WTC11 (cell line): ENCODE results near the gene KIAA1755. TPM values are rescaled to one million over a fixed set of nuclear protein-coding genes. Genes with fewer than 3 reads are reported as not detected.

Source experiments
- ATAC-seq: fragments of 200-7000 bp; cut with Tn5 transposase; 2 replicates; pipeline ENCODE4 v1.10.0; 2021; ENCODE audit warnings: mild to moderate bottlenecking, moderate library complexity
- CTCF ChIA-PET: fragments of 300-600 bp; sonication (Branson Sonifier 250); formaldehyde crosslinking; loops from one replicate; lab custom pipeline; 2021; ENCODE audit warnings: antibody characterized with exemption; lab: Charles Lee
- POLR2A ChIA-PET: fragments of 350-600 bp; sonication (Branson Sonifier 250); formaldehyde crosslinking; loops from one replicate; lab custom pipeline; 2021; ENCODE audit warnings: antibody characterized with exemption; lab: Charles Lee
- DNase-seq: peaks from one replicate; pipeline ENCODE4 v3.0.0; 2021; ENCODE audit warnings: low spot score
- H3K27ac Mint-ChIP-seq: 2 replicates; pipeline ENCODE4 v1.8.0; 2021; ENCODE audit warnings: mixed read lengths
- H3K27me3 Mint-ChIP-seq: 2 replicates; pipeline ENCODE4 v1.8.0; 2021; ENCODE audit warnings: low read depth, mild to moderate bottlenecking, moderate library complexity, mixed read lengths
- H3K36me3 Mint-ChIP-seq: 2 replicates; pipeline ENCODE4 v1.8.0; 2021; ENCODE audit warnings: mixed read lengths
- H3K4me1 Mint-ChIP-seq: 2 replicates; pipeline ENCODE4 v1.8.0; 2022; ENCODE audit warnings: mixed read lengths
- H3K4me3 Mint-ChIP-seq: 2 replicates; pipeline ENCODE4 v1.8.0; 2021; ENCODE audit warnings: mild to moderate bottlenecking, moderate library complexity, mixed read lengths
- H3K9me3 Mint-ChIP-seq: 2 replicates; pipeline ENCODE4 v1.8.0; 2021; ENCODE audit warnings: mixed read lengths
- GABPB1 ChIP-seq: sonication (generic); formaldehyde crosslinking; IDR thresholded peaks from 2 replicates; pipeline ENCODE4 v1.8.1; 2023; ENCODE audit warnings: mild to moderate bottlenecking, missing genetic modification reagents
- JAZF1 ChIP-seq: fragments of 250-450 bp; sonication (Bioruptor Pico); IDR thresholded peaks from 2 replicates; pipeline ENCODE4 v1.9.0; 2021; ENCODE audit warnings: moderate library complexity, mild to moderate bottlenecking, inconsistent platforms
- MXD4 ChIP-seq: fragments of 250-450 bp; sonication (Bioruptor Pico); IDR thresholded peaks from 2 replicates; pipeline ENCODE4 v1.8.0; 2021; ENCODE audit warnings: mild to moderate bottlenecking, moderate library complexity, borderline replicate concordance
- NFYB ChIP-seq: sonication (generic); formaldehyde crosslinking; conservative IDR thresholded peaks from 2 replicates; pipeline ENCODE4 v1.8.0; 2022; ENCODE audit warnings: low read depth, missing genetic modification reagents
- NR1H2 ChIP-seq: sonication (generic); formaldehyde crosslinking; IDR thresholded peaks from 2 replicates; pipeline ENCODE4 v1.9.0; 2021; ENCODE audit warnings: mild to moderate bottlenecking, moderate library complexity, missing genetic modification reagents
- SP1 ChIP-seq: sonication (generic); formaldehyde crosslinking; conservative IDR thresholded peaks from 2 replicates; pipeline ENCODE4 v1.8.1; 2022; ENCODE audit warnings: missing genetic modification reagents
- TEAD4 ChIP-seq: sonication (generic); formaldehyde crosslinking; IDR thresholded peaks from 2 replicates; pipeline ENCODE4 v1.8.0; 2022; ENCODE audit warnings: mild to moderate bottlenecking, missing genetic modification reagents
- ZNF396 ChIP-seq: fragments of 250-450 bp; sonication (Bioruptor Pico); IDR thresholded peaks from 2 replicates; pipeline ENCODE4 v1.8.0; 2021; ENCODE audit warnings: mild to moderate bottlenecking, moderate library complexity, borderline replicate concordance
- ZNF423 ChIP-seq: fragments of 250-450 bp; sonication (Bioruptor Pico); IDR thresholded peaks from 2 replicates; pipeline ENCODE4 v2.1.2; 2022; ENCODE audit warnings: mild to moderate bottlenecking, moderate library complexity
- total RNA-seq: library from RNA; stranded (reverse); gene quantifications from 3 replicates; pipeline ENCODE4 v1.2.3, GENCODE V29; 2021
- TF ChIP-seq, protein P1 (sequence below): sonication (generic); formaldehyde crosslinking; IDR thresholded peaks from 2 replicates; pipeline ENCODE4 v1.8.1; 2022; ENCODE audit warnings: mild to moderate bottlenecking, missing genetic modification reagents, moderate library complexity, borderline replicate concordance
- TF ChIP-seq, protein P2 (sequence below): sonication (generic); formaldehyde crosslinking; IDR thresholded peaks from 2 replicates; pipeline ENCODE4 v1.8.1; 2023; ENCODE audit warnings: mild to moderate bottlenecking, missing genetic modification reagents, moderate library complexity
- TF ChIP-seq, protein P3 (sequence below): sonication (generic); formaldehyde crosslinking; IDR thresholded peaks from 2 replicates; pipeline ENCODE4 v1.8.0; 2022; ENCODE audit warnings: mild to moderate bottlenecking, missing genetic modification reagents
- TF ChIP-seq, protein P4 (sequence below): fragments of 250-450 bp; sonication (Bioruptor Pico); IDR thresholded peaks from 2 replicates; pipeline ENCODE4 v1.9.0; 2021; ENCODE audit warnings: moderate library complexity, mild to moderate bottlenecking, inconsistent platforms, borderline replicate concordance
- TF ChIP-seq, protein P5 (sequence below): sonication (generic); formaldehyde crosslinking; conservative IDR thresholded peaks from 2 replicates; pipeline ENCODE4 v1.8.1; 2022; ENCODE audit warnings: mild to moderate bottlenecking, missing genetic modification reagents
- TF ChIP-seq, protein P6 (sequence below): fragments of 200-600 bp; IDR thresholded peaks from 2 replicates; pipeline ENCODE4 v1.8.0; 2022; ENCODE audit warnings: antibody characterized with exemption
- TF ChIP-seq, protein P7 (sequence below): sonication (generic); formaldehyde crosslinking; IDR thresholded peaks from 2 replicates; pipeline ENCODE4 v1.8.1; 2022; ENCODE audit warnings: mild to moderate bottlenecking, moderate library complexity, missing genetic modification reagents
- TF ChIP-seq, protein P8 (sequence below): sonication (generic); formaldehyde crosslinking; IDR thresholded peaks from 2 replicates; pipeline ENCODE4 v1.8.1; 2023; ENCODE audit warnings: mild to moderate bottlenecking, missing genetic modification reagents

The KIAA1755 gene
- total RNA-seq, 1 experiment from 2014 or later: 0.50 TPM

DNA sequence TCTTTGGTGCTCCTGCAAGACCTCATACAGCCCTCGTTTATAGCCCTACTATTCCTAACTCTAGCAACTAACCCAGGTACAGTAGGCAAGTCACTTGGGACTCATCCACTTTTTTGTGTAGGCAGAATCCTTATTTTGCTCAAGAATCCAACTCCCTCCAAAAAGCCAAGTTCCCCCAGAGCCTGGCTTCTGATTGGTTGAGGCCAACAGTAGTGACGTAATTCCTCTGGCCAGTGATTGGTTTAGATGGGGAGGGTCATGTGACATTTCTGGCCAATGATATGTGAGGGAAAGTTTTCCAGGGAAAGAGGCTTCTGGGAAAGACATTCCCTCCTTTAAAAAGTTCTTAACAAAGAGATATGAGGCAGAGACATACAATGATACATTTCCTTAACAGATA lies 32.1 kb downstream of the KIAA1755 start:
- ATAC-seq: no peak
- ChIA-PET POLR2A (no interaction called here), CTCF (interaction anchor here (1.5 kb wide), 1 partner anchor 15 kb away, joined by 5 read pairs; no protein-coding TSS in a partner anchor)
- Mint-ChIP-seq H3K36me3 (no peaks in the 10 kb centered on the region), H3K4me3 (no peak overlapping the region), H3K27me3 (no peaks in the 10 kb centered on the region), H3K27ac (no peak overlapping the region), H3K9me3 (peaks cover 4% of the 10 kb centered on the region), H3K4me1 (0 out of 2 replicates have a peak, but pooled peaks cover 3% of the 10 kb centered on the region)
- no peak for DNase-seq
- TF ChIP-seq, protein P1, sequence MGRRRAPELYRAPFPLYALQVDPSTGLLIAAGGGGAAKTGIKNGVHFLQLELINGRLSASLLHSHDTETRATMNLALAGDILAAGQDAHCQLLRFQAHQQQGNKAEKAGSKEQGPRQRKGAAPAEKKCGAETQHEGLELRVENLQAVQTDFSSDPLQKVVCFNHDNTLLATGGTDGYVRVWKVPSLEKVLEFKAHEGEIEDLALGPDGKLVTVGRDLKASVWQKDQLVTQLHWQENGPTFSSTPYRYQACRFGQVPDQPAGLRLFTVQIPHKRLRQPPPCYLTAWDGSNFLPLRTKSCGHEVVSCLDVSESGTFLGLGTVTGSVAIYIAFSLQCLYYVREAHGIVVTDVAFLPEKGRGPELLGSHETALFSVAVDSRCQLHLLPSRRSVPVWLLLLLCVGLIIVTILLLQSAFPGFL (CRISPR knock-in tag): no peak
- TF ChIP-seq, protein P2, sequence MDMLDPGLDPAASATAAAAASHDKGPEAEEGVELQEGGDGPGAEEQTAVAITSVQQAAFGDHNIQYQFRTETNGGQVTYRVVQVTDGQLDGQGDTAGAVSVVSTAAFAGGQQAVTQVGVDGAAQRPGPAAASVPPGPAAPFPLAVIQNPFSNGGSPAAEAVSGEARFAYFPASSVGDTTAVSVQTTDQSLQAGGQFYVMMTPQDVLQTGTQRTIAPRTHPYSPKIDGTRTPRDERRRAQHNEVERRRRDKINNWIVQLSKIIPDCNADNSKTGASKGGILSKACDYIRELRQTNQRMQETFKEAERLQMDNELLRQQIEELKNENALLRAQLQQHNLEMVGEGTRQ: peak; percentile 59
- TF ChIP-seq JAZF1 (no peak), SP1 (CRISPR knock-in tag) (no peak), ZNF396 (CRISPR knock-in tag) (no peak), NFYB (CRISPR knock-in tag) (peak; percentile 72), TEAD4 (CRISPR knock-in tag) (no peak), NR1H2 (CRISPR knock-in tag) (no peak)
- TF ChIP-seq, protein P3, sequence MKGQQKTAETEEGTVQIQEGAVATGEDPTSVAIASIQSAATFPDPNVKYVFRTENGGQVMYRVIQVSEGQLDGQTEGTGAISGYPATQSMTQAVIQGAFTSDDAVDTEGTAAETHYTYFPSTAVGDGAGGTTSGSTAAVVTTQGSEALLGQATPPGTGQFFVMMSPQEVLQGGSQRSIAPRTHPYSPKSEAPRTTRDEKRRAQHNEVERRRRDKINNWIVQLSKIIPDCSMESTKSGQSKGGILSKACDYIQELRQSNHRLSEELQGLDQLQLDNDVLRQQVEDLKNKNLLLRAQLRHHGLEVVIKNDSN (CRISPR knock-in tag): peak; percentile 45; the same call in 1 of the 2 replicates
- TF ChIP-seq, protein P4, sequence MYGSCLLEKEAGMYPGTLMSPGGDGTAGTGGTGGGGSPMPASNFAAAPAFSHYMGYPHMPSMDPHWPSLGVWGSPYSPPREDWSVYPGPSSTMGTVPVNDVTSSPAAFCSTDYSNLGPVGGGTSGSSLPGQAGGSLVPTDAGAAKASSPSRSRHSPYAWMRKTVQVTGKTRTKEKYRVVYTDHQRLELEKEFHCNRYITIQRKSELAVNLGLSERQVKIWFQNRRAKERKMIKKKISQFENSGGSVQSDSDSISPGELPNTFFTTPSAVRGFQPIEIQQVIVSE (CRISPR knock-in tag): no peak
- TF ChIP-seq, protein P5, sequence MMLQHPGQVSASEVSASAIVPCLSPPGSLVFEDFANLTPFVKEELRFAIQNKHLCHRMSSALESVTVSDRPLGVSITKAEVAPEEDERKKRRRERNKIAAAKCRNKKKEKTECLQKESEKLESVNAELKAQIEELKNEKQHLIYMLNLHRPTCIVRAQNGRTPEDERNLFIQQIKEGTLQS (CRISPR knock-in tag): no peak

DNA sequence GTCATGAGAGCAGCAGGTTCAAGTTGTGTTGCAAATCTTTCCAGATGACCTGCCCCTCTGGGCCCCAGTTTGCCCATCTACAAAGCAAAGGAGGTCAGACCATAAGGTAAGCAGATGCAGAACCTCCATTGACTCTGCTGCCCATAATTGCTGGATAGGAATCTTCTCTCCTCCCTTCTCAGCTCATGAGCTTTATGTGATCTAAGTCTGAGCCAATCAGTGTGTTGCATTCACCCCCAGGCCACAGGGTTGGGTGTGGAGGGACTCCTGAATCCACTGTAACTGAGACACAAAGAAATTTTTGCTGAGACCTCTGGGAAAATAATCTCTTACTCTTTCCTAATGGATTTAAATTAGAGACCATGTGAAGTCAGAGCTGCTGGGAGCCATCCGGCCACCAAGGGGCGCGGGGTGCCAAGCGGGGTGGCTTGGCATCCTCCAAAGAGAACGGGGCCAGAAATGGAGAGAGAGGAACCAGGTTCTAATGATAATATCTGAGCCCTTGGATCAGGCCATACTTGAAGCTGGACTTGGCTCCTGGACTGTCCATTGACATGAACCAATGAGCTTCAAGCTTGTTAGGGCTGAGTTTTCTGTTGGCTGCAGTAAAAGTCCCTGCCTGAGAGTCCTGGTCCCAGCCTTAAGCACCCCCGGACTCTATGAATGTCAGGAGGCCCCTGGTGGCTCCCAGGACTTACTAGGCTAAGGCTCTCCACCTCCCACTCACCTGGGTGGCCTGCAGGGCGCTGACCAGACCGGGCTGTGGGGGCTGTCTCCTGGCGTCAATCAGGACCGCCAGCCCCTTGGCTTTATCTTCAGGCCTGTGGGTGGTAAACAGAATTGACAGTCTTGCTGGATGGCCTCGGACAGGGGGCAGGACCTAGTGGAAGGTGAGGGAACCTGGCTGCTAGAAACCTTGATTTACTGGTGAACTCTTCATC lies 32.8 kb downstream of the KIAA1755 start:
- ChIA-PET POLR2A (no interaction called here), CTCF (interaction anchor here (0.9 to 3.9 kb wide), 5 partner anchors 15 to 170 kb away, joined by 3 to 15 read pairs (median 5); no protein-coding TSS in a partner anchor)
- Mint-ChIP-seq H3K27ac (no peak overlapping the region), H3K4me3 (no peak overlapping the region), H3K27me3 (no peaks in the 10 kb centered on the region), H3K4me1 (0 out of 2 replicates have a peak, but pooled peaks cover 3% of the 10 kb centered on the region), H3K9me3 (peaks cover 4% of the 10 kb centered on the region), H3K36me3 (no peaks in the 10 kb centered on the region)
- TF ChIP-seq, protein P6, sequence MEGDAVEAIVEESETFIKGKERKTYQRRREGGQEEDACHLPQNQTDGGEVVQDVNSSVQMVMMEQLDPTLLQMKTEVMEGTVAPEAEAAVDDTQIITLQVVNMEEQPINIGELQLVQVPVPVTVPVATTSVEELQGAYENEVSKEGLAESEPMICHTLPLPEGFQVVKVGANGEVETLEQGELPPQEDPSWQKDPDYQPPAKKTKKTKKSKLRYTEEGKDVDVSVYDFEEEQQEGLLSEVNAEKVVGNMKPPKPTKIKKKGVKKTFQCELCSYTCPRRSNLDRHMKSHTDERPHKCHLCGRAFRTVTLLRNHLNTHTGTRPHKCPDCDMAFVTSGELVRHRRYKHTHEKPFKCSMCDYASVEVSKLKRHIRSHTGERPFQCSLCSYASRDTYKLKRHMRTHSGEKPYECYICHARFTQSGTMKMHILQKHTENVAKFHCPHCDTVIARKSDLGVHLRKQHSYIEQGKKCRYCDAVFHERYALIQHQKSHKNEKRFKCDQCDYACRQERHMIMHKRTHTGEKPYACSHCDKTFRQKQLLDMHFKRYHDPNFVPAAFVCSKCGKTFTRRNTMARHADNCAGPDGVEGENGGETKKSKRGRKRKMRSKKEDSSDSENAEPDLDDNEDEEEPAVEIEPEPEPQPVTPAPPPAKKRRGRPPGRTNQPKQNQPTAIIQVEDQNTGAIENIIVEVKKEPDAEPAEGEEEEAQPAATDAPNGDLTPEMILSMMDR: no peak
- TF ChIP-seq ZNF423 (CRISPR knock-in tag) (no peak), MXD4 (CRISPR knock-in tag) (no peak), GABPB1 (CRISPR knock-in tag) (no peak)
- TF ChIP-seq, protein P5 (CRISPR knock-in tag): no peak
- TF ChIP-seq, protein P7, sequence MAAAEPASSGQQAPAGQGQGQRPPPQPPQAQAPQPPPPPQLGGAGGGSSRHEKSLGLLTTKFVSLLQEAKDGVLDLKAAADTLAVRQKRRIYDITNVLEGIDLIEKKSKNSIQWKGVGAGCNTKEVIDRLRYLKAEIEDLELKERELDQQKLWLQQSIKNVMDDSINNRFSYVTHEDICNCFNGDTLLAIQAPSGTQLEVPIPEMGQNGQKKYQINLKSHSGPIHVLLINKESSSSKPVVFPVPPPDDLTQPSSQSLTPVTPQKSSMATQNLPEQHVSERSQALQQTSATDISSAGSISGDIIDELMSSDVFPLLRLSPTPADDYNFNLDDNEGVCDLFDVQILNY (CRISPR knock-in tag): no peak
- TF ChIP-seq, protein P8, sequence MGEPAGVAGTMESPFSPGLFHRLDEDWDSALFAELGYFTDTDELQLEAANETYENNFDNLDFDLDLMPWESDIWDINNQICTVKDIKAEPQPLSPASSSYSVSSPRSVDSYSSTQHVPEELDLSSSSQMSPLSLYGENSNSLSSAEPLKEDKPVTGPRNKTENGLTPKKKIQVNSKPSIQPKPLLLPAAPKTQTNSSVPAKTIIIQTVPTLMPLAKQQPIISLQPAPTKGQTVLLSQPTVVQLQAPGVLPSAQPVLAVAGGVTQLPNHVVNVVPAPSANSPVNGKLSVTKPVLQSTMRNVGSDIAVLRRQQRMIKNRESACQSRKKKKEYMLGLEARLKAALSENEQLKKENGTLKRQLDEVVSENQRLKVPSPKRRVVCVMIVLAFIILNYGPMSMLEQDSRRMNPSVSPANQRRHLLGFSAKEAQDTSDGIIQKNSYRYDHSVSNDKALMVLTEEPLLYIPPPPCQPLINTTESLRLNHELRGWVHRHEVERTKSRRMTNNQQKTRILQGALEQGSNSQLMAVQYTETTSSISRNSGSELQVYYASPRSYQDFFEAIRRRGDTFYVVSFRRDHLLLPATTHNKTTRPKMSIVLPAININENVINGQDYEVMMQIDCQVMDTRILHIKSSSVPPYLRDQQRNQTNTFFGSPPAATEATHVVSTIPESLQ: no peak
- DNase-seq (no peak), ATAC-seq (no peak)
